VCaP (cell line): Measurements from ENCODE around the gene NUDT1.

Experiments
- H3K27ac ChIP-seq: fragments of 450-650 bp; 2 replicates; pipeline ENCODE4 v1.5.1; 2017
- TF ChIP-seq, protein P1 (sequence below): fragments of 450-650 bp; conservative IDR thresholded peaks from 2 replicates; pipeline ENCODE4 v1.5.1; 2017; ENCODE audit warnings: mild to moderate bottlenecking, moderate library complexity

NUDT1 gene

DNA sequence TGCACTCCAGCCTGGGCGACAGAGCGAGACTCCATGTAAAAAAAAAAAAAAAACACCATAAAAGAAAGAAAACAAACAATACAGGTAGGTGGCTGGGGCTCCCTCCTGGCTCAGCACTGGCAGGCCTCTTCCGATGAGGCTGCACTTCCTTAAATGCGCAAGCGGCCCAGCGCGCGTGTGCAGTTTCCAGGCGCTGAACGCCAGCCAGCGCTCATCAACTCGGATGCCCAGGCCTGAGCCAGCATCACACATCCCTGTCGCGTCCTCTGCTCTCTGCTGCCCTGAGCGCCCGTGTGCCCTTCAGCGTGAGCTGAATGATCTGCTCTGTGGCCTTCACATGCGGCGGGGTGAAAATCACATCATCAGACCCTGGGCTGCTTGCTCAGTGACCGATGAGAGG lies 31.8 kb downstream of the NUDT1 start:
- no peak overlapping the region for H3K27ac ChIP-seq
- TF ChIP-seq, protein P1, sequence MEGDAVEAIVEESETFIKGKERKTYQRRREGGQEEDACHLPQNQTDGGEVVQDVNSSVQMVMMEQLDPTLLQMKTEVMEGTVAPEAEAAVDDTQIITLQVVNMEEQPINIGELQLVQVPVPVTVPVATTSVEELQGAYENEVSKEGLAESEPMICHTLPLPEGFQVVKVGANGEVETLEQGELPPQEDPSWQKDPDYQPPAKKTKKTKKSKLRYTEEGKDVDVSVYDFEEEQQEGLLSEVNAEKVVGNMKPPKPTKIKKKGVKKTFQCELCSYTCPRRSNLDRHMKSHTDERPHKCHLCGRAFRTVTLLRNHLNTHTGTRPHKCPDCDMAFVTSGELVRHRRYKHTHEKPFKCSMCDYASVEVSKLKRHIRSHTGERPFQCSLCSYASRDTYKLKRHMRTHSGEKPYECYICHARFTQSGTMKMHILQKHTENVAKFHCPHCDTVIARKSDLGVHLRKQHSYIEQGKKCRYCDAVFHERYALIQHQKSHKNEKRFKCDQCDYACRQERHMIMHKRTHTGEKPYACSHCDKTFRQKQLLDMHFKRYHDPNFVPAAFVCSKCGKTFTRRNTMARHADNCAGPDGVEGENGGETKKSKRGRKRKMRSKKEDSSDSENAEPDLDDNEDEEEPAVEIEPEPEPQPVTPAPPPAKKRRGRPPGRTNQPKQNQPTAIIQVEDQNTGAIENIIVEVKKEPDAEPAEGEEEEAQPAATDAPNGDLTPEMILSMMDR = no peak

DNA sequence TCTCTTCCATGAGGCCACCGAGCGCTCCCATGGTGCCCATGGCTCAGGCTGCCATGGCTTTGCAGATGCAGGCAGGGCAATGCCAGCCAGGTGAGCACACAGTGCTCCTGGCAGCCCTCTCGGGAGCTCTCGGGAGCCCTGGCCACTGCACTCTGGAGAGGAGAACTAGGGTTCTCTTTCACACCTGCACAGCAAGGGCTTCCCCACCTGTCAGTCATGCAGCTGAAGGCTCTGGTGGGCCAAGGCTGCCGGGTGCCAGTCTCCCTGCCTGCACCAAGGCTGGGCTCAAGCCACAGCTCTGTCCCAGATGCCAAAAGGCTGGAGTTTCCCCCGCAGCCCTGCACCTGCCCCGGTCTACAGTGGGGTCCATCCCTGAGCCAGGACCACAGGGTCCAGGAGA lies 32.6 kb downstream of the NUDT1 start:
- no peak overlapping the region for H3K27ac ChIP-seq
- TF ChIP-seq, protein P1 = no peak

DNA sequence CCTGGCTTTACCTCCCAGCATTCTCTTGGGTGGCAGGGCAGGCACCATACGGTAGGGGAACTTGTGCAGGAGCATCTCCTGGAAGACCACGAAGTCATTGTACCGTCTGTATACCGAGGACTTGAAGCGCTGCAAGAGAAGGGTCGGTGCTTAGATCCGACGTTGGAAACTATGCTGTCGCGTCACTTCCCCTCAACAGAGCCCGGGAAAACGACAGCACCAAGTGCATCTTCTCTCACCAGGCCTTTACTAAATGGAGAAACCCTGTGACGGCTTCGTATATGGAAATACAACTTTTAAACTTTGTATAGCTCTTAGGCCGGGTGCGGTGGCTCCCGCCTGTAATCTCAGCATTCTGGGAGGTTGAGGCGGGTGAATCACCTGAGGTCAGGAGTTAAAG lies 33.1 kb downstream of the NUDT1 start:
- TF ChIP-seq, protein P1 = no peak
- no peak overlapping the region for H3K27ac ChIP-seq

DNA sequence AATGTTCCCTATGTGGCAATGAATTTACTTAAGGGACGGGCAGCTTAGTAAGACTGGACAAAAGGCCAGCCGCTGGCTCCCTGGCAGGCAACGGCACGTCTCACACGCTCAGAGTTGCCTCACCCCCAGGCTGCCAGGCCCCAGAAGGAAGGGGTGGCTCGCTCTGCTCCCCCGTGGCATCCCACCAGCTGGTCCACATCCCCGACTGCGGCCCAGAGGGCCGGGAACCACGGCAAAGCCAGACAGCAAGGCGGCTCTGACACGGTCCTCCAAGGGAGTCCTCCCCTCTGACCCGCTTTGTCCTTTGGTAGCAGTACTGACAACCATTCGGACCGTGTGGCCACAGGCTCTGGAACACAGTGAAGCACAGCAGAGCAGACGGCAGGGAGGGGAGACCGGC lies 34.1 kb downstream of the NUDT1 start:
- TF ChIP-seq, protein P1 = no peak
- H3K27ac ChIP-seq = no peak overlapping the region

DNA sequence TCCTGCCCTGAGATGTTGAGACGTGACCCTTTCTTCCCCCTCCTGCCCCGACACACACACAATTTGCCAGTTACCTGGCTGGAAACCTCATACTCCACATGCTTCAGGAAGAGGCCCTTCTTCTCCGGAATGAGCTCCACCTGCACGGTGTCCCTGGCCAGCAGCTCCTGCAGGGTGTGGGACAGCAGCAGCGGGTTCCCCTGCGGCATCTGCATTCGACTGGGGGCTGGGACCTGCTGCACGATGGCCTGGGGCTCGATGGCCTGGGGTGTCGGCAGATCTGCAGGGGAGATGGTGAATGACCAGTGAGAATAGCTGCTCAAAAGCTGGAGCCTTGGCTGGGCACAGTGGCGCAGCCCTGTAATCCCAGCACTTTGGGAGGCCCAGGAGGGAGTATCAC lies 36.0 kb downstream of the NUDT1 start:
- TF ChIP-seq, protein P1 = no peak
- H3K27ac ChIP-seq = no peak overlapping the region

DNA sequence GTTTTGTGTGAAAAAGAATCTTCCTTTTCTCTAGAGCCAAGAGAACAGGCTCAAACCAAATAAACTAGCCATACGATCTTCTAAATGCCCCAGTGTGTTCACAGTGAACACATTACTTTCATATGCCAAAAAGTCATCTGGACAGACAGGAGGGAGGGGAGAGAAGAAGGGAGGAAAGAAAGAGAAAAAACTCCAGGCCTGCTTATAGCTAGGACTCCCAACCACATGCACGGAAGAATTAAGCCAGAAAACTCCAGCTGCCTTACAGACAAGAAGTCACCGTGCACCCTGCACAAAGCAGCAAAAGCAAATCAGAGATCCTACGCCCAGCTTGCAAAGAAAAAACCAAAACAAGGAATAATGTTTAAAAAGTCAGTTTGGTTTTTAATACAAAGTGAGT lies 37.9 kb downstream of the NUDT1 start:
- TF ChIP-seq, protein P1 = no peak
- H3K27ac ChIP-seq = peak overlapping the region; percentile 63

DNA sequence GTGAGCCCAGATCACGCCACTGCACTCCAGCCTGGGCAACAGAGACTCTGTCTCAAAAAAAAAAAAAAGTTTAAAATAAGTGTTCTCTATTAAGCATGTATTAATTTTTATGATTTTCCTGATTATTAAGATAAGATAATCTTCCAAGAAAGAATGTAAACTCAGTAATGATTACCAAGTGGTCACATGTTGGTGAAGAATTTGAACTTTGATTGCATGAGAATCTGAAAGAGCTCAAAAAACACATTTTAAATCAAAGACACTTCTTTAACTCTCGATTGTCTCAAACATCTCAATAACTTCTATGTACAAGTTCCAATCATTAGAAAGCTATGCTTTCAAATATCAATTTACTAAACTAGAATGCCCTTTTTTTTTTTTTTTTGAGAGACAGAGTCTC lies 38.4 kb downstream of the NUDT1 start:
- TF ChIP-seq, protein P1 = no peak

DNA sequence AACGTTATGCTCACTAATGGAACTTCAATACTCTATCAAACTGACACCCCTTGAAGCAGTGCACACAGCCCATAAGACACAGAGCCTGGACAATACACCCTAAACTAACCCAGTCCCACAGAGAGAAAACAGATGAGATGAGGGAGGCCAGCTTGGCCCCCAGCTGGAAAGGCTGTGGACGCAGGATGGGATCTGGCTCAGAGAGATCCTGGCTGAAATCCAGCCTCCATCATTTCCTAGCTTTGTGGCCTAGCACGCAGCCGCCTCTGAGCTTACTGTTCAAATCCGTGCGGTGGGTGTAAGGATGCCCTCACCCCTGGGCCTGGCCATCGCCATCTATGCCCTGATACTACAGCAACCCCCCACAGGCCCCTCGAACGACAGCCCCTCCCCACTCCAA lies 39.5 kb downstream of the NUDT1 start:
- H3K27ac ChIP-seq = peak overlapping the region; percentile 11; the same call in 1 of the 2 replicates
- TF ChIP-seq, protein P1 = no peak

More for the DNA sequence above, 38.4 kb downstream of the NUDT1 start:
- H3K27ac ChIP-seq = peak overlapping the region; percentile 63
